GM23248 (cell line): Measurements from ENCODE around the gene SMIM44. TPM values are rescaled to one million over a fixed set of nuclear protein-coding genes. Genes with fewer than 3 reads are reported as not detected.

ENCODE experiments used
- DNase-seq: peaks from one replicate; pipeline ENCODE4 v3.0.0-alpha.2; 2015
- H2AFZ ChIP-seq: fragments of 200-600 bp; sonication (generic); 2 replicates; pipeline ENCODE4 v1.6.1; 2016; ENCODE audit warnings: antibody characterized with exemption
- H3F3A ChIP-seq: fragments of 200-600 bp; sonication (generic); 2 replicates; pipeline ENCODE4 v1.6.1; 2016; ENCODE audit warnings: mild to moderate bottlenecking, antibody characterized with exemption, mixed run types; ENCODE audit not compliant: insufficient read depth
- H3K27ac ChIP-seq: fragments of 200-600 bp; sonication (generic); 2 replicates; pipeline ENCODE4 v1.5.1; 2016; ENCODE audit warnings: mild to moderate bottlenecking
- H3K27me3 ChIP-seq: fragments of 200-600 bp; sonication (generic); replicated peaks from 2 replicates; pipeline ENCODE4 v1.6.1; 2016; ENCODE audit warnings: mild to moderate bottlenecking; ENCODE audit not compliant: insufficient read depth
- H3K36me3 ChIP-seq: fragments of 200-600 bp; sonication (generic); 2 replicates; pipeline ENCODE4 v1.6.1; 2016; ENCODE audit warnings: low read depth, mild to moderate bottlenecking
- H3K4me1 ChIP-seq: fragments of 200-600 bp; sonication (generic); 2 replicates; pipeline ENCODE4 v1.6.1; 2016; ENCODE audit warnings: mild to moderate bottlenecking; ENCODE audit not compliant: insufficient read depth
- H3K4me2 ChIP-seq: fragments of 200-600 bp; sonication (generic); one replicate; pipeline ENCODE4 v1.6.1; 2016; ENCODE audit warnings: mild to moderate bottlenecking; ENCODE audit not compliant: unreplicated experiment
- H3K4me3 ChIP-seq: fragments of 200-600 bp; sonication (generic); 2 replicates; pipeline ENCODE4 v1.5.1; 2016; ENCODE audit warnings: mild to moderate bottlenecking
- H3K79me2 ChIP-seq: fragments of 200-600 bp; sonication (generic); 2 replicates; pipeline ENCODE4 v1.6.1; 2016; ENCODE audit warnings: mild to moderate bottlenecking; ENCODE audit not compliant: insufficient read depth
- H3K9ac ChIP-seq: fragments of 200-600 bp; sonication (generic); 2 replicates; pipeline ENCODE4 v1.6.1; 2016; ENCODE audit warnings: mild to moderate bottlenecking
- H3K9me2 ChIP-seq: fragments of 200-600 bp; sonication (generic); 2 replicates; pipeline ENCODE4 v1.6.1; 2016; ENCODE audit warnings: mixed run types, mild to moderate bottlenecking, moderate library complexity; ENCODE audit not compliant: insufficient read depth
- H3K9me3 ChIP-seq: fragments of 200-600 bp; sonication (generic); one replicate; pipeline ENCODE4 v1.6.1; 2017; ENCODE audit warnings: low read depth
- H4K20me1 ChIP-seq: fragments of 200-600 bp; sonication (generic); 2 replicates; pipeline ENCODE4 v1.6.0; 2016; ENCODE audit not compliant: insufficient read depth
- EZH2 ChIP-seq: fragments of 200-600 bp; sonication (generic); IDR thresholded peaks from 2 replicates; pipeline ENCODE4 v1.6.1; 2018; ENCODE audit warnings: antibody characterized with exemption, mild to moderate bottlenecking; ENCODE audit not compliant: insufficient read depth, poor library complexity, severe bottlenecking
- EZH2phosphoT487 ChIP-seq: fragments of 200-600 bp; sonication (generic); IDR thresholded peaks from 2 replicates; pipeline ENCODE4 v1.6.1; 2018; ENCODE audit warnings: antibody characterized with exemption, moderate library complexity, mild to moderate bottlenecking, low read depth; ENCODE audit not compliant: insufficient read depth
- WGBS, 2 experiments: methylation state at CpG; one replicate each; pipeline ENCODE4 v1.1.6; 2015 to 2017; ENCODE audit warnings: low lambda C conversion rate in 2 of 2, low coverage in 1 of 2; ENCODE audit errors: missing lambda C conversion rate in 2 of 2; 5-methylcytosine and 5-hydroxymethylcytosine counted together
- in situ Hi-C: fragments of 300-500 bp; cut with MboI; formaldehyde crosslinking; loops from 2 replicates; pipeline ENCODE4 v1.15.0; 2020
- polyA plus RNA-seq: library from polyadenylated mRNA; unstranded; fragments of >200 nt; fragmentation: Nextera tagmentation; extraction: Ambion mirVana; gene quantifications from 2 replicates; pipeline ENCODE4 v1.2.1, GENCODE V29; 2016
- total RNA-seq: library from RNA; depleted of rRNA; stranded (reverse); fragments of >200 nt; shearing (Covaris generic); gene quantifications from 2 replicates; pipeline ENCODE4 v1.2.3, GENCODE V29; 2014

SMIM44 gene
- total and polyA plus RNA-seq, 2 experiments from 2014 or later: not detected

GRCh38 chr19:3527238-3527910 lies 44.1 kb upstream of the SMIM44 start:
- H3K9me2 ChIP-seq: no peaks in the 10 kb centered on the region
- H3K27me3 ChIP-seq: no peaks in the 10 kb centered on the region
- TF ChIP-seq EZH2phosphoT487: no peak
- no peak for TF ChIP-seq EZH2
- H3F3A ChIP-seq: no peaks in the 10 kb centered on the region
- no peak overlapping the region for H3K9ac ChIP-seq
- in situ Hi-C loops: no loop called here
- no peaks in the 10 kb centered on the region for H4K20me1 ChIP-seq
- no peaks in the 10 kb centered on the region for H3K9me3 ChIP-seq
- no peaks in the 10 kb centered on the region; the same call in 1 of the 2 replicates for H3K36me3 ChIP-seq
- WGBS, 2 experiments: 93 to 96% methylated on average over 19 to 21 of the region's 21 CpGs
- no peak overlapping the region for H3K27ac ChIP-seq
- no peak overlapping the region for H2AFZ ChIP-seq
- H3K4me1 ChIP-seq: no peaks in the 10 kb centered on the region
- no peak overlapping the region for H3K4me2 ChIP-seq
- DNase-seq: no peak
- H3K4me3 ChIP-seq: no peak overlapping the region
- peaks cover 16% of the 10 kb centered on the region for H3K79me2 ChIP-seq

- H3K79me2 ChIP-seq: peaks cover 23% of the 10 kb centered on the region
- TF ChIP-seq EZH2phosphoT487 (no peak), EZH2 (no peak)
- in situ Hi-C loops: no loop called here
- no peak overlapping the region for H3K4me3 ChIP-seq
- H3F3A ChIP-seq: no peaks in the 10 kb centered on the region
- no peak for DNase-seq
- no peaks in the 10 kb centered on the region for H3K9me2 ChIP-seq
- no peak overlapping the region for H3K4me2 ChIP-seq
- H3K4me1 ChIP-seq: no peaks in the 10 kb centered on the region
- no peak overlapping the region for H3K9ac ChIP-seq
- H4K20me1 ChIP-seq: no peaks in the 10 kb centered on the region
- H3K9me3 ChIP-seq: no peaks in the 10 kb centered on the region
- no peak overlapping the region for H2AFZ ChIP-seq
- 95 to 97% methylated on average over 23 to 28 of the region's 28 CpGs for WGBS, 2 experiments
- no peaks in the 10 kb centered on the region; the same call in 1 of the 2 replicates for H3K36me3 ChIP-seq
- no peak overlapping the region for H3K27ac ChIP-seq
- H3K27me3 ChIP-seq: no peaks in the 10 kb centered on the region
Measured at GRCh38 chr19:3526507-3527237, 43.4 kb upstream of the SMIM44 start.

- Histone ChIP-seq H3K27me3 (no peaks in the 10 kb centered on the region), H3K4me2 (no peak overlapping the region), H2AFZ (no peak overlapping the region), H3K9ac (no peak overlapping the region), H3F3A (no peaks in the 10 kb centered on the region), H3K9me2 (no peaks in the 10 kb centered on the region), H3K79me2 (peaks cover 40% of the 10 kb centered on the region), H4K20me1 (no peaks in the 10 kb centered on the region), H3K27ac (no peak overlapping the region), H3K9me3 (no peaks in the 10 kb centered on the region), H3K36me3 (no peaks in the 10 kb centered on the region; the same call in 1 of the 2 replicates), H3K4me1 (no peaks in the 10 kb centered on the region), H3K4me3 (no peak overlapping the region)
- WGBS, 2 experiments: 97 to 99% methylated on average over 9 to 20 of the region's 20 CpGs
- in situ Hi-C loops: no loop called here
- TF ChIP-seq EZH2phosphoT487: no peak
- no peak for TF ChIP-seq EZH2
- DNase-seq: no peak
Measured at GRCh38 chr19:3524904-3525451, 41.7 kb upstream of the SMIM44 start.

- no peaks in the 10 kb centered on the region for H3K27me3 ChIP-seq
- H3K4me1 ChIP-seq: no peaks in the 10 kb centered on the region
- H3K4me3 ChIP-seq: no peak overlapping the region
- H3K9ac ChIP-seq: no peak overlapping the region
- DNase-seq: no peak
- H3K79me2 ChIP-seq: peaks cover 48% of the 10 kb centered on the region
- in situ Hi-C loops: no loop called here
- H3K4me2 ChIP-seq: no peak overlapping the region
- H3K27ac ChIP-seq: no peak overlapping the region
- H3K36me3 ChIP-seq: no peaks in the 10 kb centered on the region; the same call in 1 of the 2 replicates
- H3K9me3 ChIP-seq: no peaks in the 10 kb centered on the region
- TF ChIP-seq EZH2: no peak
- TF ChIP-seq EZH2phosphoT487: no peak
- no peaks in the 10 kb centered on the region for H4K20me1 ChIP-seq
- no peak overlapping the region for H2AFZ ChIP-seq
- WGBS, 2 experiments: 91 to 96% methylated on average over 25 to 32 of the region's 33 CpGs
- no peaks in the 10 kb centered on the region for H3K9me2 ChIP-seq
- H3F3A ChIP-seq: no peaks in the 10 kb centered on the region
Measured at GRCh38 chr19:3524078-3524842, 41.0 kb upstream of the SMIM44 start.
